GM19043 (cell line): ENCODE data around the gene PDLIM7.
"Not testable (repeated sequence)": the region's sequence is repeated elsewhere in the genome, so short reads cannot be mapped to it uniquely, and the experiment has no call there.

Experiments used
- ATAC-seq: cut with Tn5 transposase; IDR thresholded peaks from one replicate; pipeline ENCODE4 v1.9.1; 2021; ENCODE audit warnings: low read depth; ENCODE audit not compliant: unreplicated experiment

PDLIM7 gene

DNA sequence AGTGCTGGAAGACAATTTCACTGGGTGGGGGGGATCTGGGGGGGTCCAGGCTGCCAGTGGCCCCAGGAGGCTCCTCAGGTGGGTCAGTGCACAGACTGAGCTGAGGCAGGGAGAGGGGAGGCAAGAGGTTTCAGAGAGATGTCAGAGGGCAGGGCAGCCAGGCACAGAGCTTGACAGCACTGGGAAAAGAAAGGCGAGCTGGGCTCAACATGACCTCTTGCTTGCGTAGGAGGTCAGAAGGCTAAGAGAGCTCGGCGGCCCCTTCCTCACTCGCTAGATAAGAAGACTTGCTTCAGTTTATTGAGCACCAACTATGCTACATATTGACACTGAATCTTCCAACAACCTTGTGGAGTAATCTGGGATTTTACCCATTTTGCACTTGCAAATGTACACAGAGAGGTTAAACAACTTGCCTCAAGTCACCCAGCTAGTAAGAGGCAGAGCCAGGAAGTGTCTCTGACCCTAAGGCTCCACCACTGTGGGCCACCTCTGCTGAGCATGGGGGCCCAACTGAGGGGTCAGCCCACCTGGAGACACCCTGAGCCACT is 3.5 kb downstream of the PDLIM7 start:
- ATAC-seq: no peak

DNA sequence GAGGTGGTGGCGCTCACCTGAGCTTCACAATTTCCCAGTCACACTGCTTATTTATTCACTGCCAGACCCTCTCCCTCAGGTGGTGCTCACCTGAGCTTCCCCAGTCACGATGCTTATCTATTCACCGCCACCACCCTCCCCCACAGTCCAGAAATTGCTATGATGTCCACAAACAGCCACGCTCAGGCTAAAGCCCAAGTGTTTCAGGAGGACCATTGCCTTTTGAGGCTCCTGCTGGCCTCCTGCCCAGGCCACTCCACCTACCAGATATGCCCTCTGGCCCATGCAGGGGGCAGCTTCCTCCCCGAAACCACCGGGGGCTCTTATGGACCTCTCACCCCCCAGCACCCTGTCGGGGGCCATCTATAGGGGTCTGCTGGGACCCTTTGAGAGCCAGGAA is 4.6 kb downstream of the PDLIM7 start:
- no peak for ATAC-seq

DNA sequence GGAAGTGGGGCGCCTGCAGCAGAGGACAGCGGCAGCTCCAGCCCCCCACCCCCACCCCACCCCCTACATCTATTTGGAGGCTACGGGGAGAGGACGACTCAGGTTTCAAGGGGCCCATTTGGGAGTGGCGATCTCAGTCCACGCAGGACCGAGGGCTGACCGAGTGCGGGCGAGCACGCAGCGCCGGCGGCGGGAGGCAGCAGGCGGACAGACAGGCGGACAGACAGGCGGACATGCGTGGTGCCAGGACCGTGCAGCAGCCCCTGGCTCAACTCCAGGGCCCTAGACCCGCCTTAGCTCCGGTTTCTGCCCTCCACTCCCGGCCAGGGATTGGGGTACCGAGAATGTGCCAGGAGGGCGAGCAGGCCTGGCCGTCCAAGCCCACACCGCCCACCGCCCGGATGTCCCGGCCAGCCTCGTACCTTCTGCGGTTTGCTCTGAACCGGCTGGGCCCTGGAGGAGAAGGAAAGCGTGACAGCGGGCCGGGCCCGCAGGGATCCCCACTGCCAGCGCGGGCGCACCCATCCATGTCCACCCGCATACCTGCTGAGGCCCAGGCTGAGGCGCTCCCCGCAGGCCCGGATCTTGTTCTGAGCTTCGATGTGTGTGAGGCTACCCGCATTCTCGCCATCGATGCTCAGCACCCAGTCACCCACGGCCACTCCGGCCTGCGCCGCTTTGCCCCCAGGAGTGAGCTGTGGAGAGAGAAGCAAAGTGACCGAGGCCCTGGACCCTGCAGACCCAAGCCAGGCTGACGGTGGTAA is 5.2 kb downstream of the PDLIM7 start:
- no peak for ATAC-seq

DNA sequence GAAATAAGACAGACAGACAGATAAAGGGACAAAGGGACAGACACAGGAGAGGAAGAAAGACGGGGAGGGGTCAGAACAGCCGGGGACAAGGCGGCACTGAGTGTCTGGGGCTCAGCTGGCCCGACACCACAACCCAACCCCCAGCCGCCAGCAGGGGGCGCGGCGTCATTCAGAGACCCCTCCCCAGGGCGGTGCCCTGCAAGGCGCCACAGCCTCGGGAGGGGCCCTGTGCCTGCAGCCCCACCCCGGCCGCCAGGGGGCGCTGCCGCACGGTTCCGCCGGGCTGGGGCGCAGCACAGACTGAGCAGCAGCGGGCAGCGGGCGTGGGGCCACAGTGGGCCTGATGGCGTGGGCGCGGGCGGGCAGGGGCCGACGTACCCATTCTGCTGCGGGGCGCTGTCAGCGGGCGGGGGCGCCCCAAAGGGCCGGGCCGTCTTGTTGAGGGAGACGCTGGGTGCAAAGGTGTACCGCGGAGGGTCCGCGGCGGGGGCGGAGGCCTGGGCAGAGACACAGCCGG is 5.9 kb downstream of the PDLIM7 start:
- no peak for ATAC-seq

DNA sequence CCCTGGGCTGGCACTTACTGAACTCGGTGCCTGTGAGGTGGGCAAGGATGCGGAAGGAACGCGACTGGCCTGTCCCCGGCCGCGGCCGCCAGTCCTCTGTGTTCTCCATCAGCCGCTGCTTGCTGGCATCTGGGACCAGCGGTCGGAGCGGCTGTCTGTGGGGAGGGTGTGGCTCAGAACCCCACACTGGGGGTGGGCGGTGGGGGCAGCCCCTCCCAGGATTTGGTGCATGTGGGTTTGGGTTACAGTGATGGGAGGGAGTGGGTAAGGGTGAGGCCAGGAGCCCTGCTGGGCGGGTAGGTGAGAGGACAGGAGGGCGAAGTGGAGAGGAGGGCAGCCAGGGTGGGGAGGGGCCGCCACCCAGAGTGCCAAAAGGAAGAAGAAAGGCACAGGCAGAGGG is 6.4 kb downstream of the PDLIM7 start:
- ATAC-seq: no peak

DNA sequence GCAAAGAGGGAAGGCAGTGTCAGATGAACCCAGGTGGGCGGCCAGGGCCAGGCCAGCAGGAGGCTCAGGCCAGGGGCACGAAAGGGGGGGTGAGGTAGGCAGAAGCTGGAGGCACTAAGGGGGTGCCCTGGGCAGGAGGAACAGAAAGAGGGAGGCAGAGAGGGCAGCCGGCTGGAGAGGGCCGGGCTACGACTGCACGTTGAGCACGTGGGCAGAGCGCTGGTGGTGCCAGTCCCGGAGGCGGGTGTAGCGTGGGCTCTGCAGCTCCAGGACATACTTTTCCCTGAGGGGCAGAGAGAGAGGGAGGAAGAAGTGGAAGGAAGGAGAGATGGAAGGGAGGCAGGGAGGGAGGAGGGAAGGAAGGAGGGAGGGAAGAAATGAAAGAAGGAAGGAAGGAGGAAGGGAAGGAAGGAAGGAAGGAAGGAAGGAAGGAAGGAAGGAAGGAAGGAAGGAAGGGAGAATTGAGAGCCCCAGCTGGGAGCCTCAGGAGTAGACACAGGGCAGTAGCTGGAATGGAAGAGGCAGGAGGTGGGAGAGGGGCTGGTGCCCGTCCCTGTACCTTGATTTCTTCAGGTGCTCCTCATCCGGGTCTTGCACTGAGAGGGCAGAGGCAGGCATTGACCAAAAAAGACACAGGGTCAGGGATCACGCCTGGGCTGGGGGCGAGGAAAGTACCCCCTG is 7.0 kb downstream of the PDLIM7 start:
- no peak for ATAC-seq

DNA sequence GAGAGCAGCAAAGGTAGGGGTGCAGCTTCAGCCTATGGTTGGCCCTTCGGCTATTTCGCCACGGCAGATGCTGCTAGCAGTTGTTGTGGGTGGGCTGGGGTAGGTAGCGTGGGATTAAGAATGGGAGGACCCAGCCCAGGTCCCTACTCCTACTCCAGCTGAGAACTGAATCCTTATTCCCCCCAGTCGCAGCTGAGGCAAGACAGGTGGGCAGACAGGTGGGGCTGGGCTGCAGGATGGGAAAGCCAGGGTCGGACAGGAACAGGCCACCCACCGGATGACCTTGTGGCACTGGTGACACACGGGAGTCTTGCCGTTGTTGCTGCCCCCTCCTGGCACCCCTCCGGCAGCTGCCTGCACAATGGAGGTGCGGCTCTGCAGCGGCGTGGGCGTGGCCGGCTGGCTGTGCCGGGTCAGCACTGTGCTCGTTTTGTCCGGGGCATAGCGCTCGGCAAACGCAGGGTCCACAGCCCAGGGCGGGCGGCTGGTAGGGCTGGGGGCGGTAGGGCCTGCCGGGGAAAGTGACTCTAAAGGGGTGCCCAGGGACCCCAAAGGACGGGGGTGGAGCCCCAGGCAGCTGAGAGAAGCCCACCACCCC is 8.2 kb downstream of the PDLIM7 start:
- ATAC-seq: no peak

DNA sequence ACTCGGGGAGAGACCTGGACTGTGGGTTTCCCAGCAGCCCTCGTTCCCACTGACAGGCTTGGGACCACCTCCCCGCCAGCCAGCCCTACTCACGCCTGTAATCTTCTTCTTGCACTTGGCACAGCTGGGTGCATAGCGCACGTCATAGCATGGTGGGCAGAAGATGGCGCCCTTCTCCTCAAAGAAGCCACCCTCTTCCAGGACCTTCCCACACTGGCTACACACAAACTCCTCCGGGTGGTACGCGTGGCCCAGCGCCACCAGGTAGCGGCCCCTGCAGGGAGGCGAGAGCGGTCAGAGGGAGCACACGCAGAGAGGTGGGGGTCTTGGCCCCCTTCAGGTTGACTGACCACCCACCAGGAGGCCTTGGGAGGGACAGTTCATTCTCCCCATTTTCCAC is 9.4 kb downstream of the PDLIM7 start:
- ATAC-seq: no peak

DNA sequence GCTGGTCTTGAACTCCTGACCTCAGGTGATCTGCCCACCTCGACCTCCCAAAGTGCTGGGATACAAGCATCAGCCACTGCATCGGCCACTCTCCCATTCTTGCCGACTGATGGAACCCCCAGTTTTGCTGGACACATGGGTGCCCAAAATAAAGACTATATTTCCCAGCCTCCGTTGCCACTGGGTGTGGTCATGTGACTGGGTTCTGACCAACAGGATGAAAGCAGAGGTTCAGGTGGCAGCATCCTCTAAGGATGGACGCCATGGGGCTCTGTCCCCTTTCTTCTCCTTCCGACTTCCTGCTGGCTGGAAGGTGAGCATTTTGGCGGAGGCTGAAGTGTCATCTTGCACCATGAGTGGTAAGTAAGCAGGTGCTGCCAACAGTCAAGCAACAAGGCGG is 10.3 kb downstream of the PDLIM7 start:
- no peak for ATAC-seq

DNA sequence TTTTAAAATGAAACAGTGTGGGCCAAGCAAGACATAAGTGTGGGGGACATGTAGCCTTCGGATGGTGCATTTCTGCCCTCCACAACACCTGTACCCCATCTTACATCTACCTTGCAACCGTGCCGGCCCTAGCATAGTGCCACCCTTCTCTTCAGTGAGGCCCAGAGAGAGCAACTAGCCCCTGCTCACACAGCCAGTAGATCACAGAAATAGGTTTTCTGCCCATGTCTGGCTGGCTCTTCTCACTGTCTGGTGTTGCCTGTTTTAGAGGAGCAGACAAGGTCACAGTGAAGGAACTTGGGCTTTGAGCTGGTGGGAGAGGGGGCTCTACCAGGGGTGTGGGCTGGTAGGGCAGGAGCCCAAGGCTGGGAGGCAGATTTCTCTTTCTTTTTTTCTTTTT is 11.1 kb downstream of the PDLIM7 start:
- no peak for ATAC-seq

DNA sequence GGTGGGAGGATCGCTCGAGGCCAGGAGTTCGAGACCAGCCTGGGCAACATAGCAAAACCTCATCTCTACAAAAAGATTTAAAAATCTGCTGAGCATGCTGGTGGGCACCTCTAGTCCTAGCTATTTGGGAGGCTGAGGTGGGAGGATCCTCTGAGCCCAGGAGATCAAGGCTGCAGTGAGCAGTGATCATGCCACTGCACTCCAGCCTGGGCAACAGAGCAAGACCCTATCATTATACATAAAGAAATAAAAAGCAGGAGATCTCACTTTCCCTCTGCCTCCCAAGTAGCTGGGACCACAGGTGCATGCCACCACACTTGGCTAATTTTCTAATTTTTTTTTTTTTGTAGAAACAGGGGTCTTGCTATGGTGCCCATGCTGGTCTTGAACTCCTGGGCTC is 11.7 kb downstream of the PDLIM7 start:
- not testable (repeated sequence) for ATAC-seq

DNA sequence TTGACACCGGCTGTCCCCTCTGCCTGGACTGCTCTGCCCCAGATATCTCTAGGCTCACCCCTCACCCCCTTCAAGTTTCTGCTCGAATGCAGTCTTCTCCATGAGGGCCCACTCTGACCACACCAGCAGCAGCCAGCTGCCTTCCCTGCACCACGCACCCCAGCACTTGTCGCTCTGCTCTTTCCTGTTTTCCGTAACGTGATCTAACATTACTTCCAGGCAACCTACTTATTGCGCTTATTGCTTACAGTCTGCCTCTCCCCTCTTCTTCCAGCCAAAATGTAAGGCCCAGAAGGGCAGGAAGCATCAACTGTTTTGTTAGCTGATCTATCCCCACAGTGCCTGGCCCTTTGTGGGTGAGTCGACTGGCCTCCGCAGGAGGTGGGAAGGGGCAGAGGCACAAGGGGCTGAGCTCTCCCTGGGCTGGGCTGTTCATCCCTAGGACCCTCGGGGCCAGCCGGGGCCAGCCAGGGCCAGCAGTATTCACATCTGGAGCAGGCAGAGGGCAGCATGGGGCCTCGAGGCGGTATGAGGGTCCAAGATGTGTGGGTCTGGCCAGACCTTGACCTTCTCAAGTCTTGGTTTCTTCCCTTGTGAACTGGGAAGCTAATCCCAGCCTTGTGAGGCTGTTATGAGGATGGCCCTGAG is 12.4 kb downstream of the PDLIM7 start:
- no peak for ATAC-seq

DNA sequence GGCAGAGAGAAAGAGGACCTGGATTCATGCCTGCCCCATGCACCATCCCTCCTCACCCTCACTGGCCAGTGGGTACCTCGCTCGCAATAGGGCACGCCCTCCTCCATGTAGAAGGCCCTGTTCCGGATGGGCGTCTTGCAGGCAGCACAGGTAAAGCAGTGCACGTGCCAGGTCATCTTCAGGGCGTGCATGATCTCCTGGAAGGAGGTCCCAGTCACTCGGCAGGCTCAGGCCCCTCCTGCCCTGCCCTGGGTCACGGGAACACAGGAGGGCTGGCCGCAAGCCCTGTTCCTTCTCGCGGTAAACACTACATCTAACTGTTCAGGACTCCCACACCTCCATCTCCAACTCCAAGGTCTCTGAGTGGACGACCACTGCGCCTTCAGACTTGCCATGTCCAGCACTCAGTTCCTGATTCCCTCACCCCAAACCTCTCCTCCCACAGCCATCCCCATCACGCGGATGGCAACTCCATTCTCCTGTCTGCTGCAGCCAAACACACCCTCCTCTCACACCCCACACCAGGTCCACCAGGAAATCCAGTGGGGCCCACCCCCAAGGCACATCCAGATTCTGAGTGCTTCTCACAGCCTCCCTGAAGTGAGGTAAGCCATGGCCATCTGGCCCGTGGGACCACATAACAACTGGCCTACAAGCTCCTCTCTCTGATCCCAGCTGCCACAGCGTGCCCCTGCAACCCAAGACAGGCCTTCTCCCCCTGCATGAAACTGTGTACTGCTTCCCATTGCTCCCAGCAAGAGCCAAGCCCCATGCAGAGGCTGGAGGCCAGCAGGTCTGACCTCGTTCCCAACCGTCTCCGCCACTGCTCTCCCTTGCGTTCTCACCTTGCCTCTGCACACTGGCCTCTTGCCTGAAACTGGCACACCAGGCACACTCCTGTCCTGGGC is 13.2 kb downstream of the PDLIM7 start:
- no peak for ATAC-seq

DNA sequence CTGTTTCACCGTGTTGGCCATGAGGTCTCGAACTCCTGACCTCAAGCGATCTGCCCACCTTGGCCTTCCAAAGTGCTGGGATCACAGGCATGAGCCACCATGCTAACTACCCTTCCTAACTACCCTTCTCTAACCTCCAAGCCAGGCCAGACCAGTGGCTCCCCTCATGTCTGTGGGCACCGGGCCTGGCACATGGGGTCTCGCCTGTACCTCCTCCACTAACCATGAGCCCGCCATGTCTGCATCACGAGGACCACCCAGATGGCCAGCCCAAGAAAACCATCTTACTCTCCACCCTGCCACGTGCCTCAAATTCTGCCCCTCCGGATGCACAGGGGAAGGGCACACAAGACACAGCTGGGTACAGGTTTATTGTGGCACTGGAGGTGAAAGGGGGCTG is 14.4 kb downstream of the PDLIM7 start:
- no peak for ATAC-seq

DNA sequence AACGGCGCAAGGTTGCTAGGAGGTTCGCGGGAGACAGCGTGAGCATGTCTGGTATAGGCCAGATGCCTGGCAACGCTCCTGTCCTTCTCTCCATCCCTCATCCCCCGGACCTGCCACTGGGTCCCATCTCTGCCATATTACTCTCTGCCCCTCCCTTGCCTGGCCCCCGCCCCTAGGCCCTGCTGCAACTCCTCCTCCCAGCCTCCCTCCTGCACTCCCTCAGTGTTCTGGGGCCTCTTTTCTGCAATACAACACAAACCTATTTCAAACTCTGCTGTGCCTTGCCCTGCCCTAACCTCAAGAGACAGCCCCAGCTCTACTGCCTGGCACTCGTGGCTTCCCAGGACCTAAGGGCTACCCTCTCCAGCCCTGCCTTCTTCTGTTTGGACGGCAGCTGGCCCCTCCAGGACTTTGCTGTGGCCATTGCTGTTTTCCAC is 15.0 kb downstream of the PDLIM7 start:
- ATAC-seq: no peak

DNA sequence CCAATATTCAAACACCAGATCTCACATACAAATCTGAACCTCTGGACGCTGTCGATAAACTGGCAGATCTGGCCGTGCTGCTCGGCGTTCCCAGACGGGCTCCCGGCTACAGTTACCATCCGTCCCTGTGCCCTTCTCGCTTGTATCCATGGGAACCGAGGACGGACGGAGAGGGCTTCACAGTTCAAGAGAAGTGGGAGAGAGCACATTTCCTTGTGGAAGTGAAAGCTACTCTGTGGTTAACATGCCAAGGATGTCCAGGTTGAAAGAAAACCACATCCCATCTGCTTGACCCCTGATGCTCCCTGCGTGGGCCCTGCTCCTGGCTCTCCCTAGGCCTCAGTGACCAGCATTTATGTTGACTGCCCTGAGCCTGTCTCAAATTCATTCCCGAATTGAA is 17.6 kb downstream of the PDLIM7 start:
- ATAC-seq: no peak

DNA sequence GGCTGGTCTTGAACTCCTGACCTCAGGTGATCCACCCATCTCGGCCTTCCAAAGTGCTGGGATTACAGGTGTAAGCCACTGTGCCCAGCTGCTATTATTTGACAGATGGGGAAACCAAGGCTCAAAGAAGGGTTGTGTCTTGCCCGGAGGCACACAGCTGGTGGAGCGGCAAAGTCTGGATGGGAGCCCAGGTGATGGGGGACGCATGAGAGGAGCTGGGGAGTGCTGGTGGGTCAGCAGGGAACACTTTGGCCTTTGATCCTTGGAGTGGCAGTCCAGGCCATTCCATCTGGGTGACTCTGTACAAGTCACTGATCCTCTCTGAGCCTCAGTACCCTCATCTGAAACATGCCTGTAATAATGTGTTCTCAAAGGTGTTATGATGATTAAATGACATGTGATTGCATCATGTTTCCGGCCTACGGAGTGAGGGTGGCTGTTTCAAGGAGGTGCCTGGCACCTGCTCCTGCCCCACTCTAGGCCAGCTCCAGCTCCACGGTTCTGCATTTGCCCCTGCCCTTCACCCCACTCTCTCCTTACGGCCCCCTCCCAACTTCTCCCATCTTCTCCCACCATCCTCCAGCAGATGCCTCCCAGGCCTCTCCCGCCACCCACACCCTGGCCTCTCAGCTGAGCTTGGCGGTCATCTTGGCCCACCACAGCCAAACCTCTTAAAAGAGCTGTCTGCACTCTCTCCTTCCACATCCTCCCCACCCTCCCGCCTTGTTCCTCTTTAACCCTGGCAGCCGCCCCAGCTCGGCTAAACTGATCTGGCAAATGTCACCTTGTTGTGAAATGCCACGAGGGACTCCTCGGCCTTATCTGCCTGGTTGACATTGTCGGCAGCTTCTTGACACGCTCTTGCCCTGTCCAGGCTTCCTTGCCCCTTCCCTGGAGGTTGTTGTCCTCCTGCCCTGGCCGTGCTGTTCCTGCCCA is 18.4 kb downstream of the PDLIM7 start:
- ATAC-seq: no peak

DNA sequence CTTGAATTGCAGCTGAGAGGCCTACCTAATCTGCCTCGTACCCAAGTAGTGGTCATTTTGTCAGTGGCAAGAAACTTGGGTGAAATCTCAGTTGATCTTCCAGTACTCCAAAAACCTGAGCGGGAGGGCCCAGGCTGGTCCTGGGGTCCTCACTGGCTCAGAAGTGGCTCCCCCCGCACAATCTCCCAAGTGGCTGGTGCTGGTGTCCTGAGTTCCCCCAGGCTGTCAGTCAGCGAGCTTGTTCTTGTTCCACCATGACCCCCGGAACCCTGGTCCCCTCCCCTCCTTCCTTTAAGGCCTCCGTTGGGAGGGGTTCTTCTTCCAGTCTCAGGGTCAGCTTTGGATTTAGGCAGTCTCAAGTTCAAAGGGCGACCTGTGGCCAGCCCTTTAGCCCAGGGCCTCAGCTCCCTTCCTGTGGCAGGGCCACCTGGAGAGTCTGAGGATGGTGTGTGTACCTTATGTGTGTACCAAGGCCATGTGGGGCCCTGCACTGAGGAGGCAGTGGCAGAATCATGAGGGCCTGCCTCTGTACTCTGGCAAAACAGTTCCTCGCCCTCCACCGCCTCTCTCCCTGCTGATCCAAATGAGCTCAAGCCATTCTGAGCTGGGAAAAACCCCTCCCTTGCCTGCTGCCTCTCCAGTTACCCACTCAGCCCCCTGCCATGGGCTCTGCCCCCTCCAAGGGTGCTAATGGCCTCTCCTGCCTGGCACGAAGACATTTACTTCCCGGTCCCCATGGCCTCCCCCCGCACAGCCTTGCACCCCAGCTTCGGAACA is 19.5 kb downstream of the PDLIM7 start:
- ATAC-seq: no peak
